Caco-2 (cell line): Measurements from ENCODE around the gene DYNC2I2. TPM values are rescaled to one million over a fixed set of nuclear protein-coding genes. Genes with fewer than 3 reads are reported as not detected.

Source experiments
- BruUV-seq: library from RNA; stranded (reverse); fragments of 400-500 nt; replicated peaks from 2 replicates; lab custom pipeline; 2021; lab: Mats Ljungman, UMichigan
- CTCF ChIA-PET: fragments of 300-600 bp; sonication (Branson Sonifier 250); formaldehyde crosslinking; loops from one replicate; lab custom pipeline; 2022; ENCODE audit warnings: antibody characterized with exemption; lab: Charles Lee
- POLR2A ChIA-PET: fragments of 300-600 bp; sonication (Branson Sonifier 250); formaldehyde crosslinking; loops from one replicate; lab custom pipeline; 2022; ENCODE audit warnings: antibody characterized with exemption; lab: Charles Lee
- DNase-seq, 2 experiments: peaks; one replicate each; pipeline versions ENCODE4 v3.0.0 to v3.0.0-alpha.2; 2020 to 2022
- H3K27me3 ChIP-seq: replicated peaks from 2 replicates; pipeline ENCODE4 v1.6.0; 2011; ENCODE audit warnings: low read length; ENCODE audit not compliant: control insufficient read depth, insufficient read depth
- H3K36me3 ChIP-seq: 2 replicates; pipeline ENCODE4 v1.5.1; 2011; ENCODE audit warnings: low read length; ENCODE audit not compliant: control insufficient read depth, insufficient read depth
- H3K4me1 ChIP-seq: fragments of 250-450 bp; sonication (Bioruptor Pico); 2 replicates; pipeline ENCODE4 v1.5.1; 2020; ENCODE audit warnings: mild to moderate bottlenecking
- H3K4me3 ChIP-seq: 2 replicates; pipeline ENCODE4 v1.5.1; 2011; ENCODE audit warnings: low read depth, mild to moderate bottlenecking, control low read depth, low read length
- H3K9me3 ChIP-seq: fragments of 250-450 bp; sonication (Bioruptor Pico); 2 replicates; pipeline ENCODE4 v1.5.1; 2020; ENCODE audit warnings: mild to moderate bottlenecking, moderate library complexity
- H3K27ac Mint-ChIP-seq: one replicate; pipeline ENCODE4 v1.8.0; 2022; ENCODE audit warnings: mixed read lengths; ENCODE audit not compliant: unreplicated experiment
- H3K27me3 Mint-ChIP-seq: one replicate; pipeline ENCODE4 v1.8.0; 2022; ENCODE audit warnings: mixed read lengths; ENCODE audit not compliant: insufficient read depth, unreplicated experiment
- H3K36me3 Mint-ChIP-seq: one replicate; pipeline ENCODE4 v1.8.0; 2022; ENCODE audit warnings: mild to moderate bottlenecking, mixed read lengths; ENCODE audit not compliant: insufficient read depth, unreplicated experiment
- H3K4me1 Mint-ChIP-seq: one replicate; pipeline ENCODE4 v1.8.0; 2022; ENCODE audit warnings: low read depth, mixed read lengths; ENCODE audit not compliant: unreplicated experiment
- H3K4me3 Mint-ChIP-seq: one replicate; pipeline ENCODE4 v1.8.0; 2022; ENCODE audit warnings: mild to moderate bottlenecking, moderate library complexity, mixed read lengths; ENCODE audit not compliant: unreplicated experiment
- H3K9me3 Mint-ChIP-seq: one replicate; pipeline ENCODE4 v1.8.0; 2022; ENCODE audit warnings: mixed read lengths; ENCODE audit not compliant: unreplicated experiment
- intact Hi-C: fragments of 100-400 bp; cut with micrococcal nuclease; formaldehyde crosslinking; loops from one replicate; pipeline ENCODE4 v1.10.0; 2022; ENCODE audit not compliant: unreplicated experiment
- total RNA-seq: library from RNA; stranded (reverse); gene quantifications from 2 replicates; pipeline ENCODE4 v1.2.3, GENCODE V29; 2022
- TF ChIP-seq, protein P1 (sequence below), 2 experiments: fragments of 200-600 bp in 1 of 2; IDR thresholded peaks; 1 replicate in 1 of 2; 2 replicates in 1 of 2; pipeline versions ENCODE4 v1.5.1 to v1.8.0; 2011 to 2022; ENCODE audit warnings: antibody characterized with exemption in 1 of 2, control low read depth in 1 of 2, inconsistent platforms in 1 of 2, low read depth in 1 of 2, low read length in 1 of 2, mild to moderate bottlenecking in 1 of 2, moderate library complexity in 1 of 2; ENCODE audit not compliant: insufficient read depth in 1 of 2, severe bottlenecking in 1 of 2, unreplicated experiment in 1 of 2

The DYNC2I2 gene
- total RNA-seq, 1 experiment from 2014 or later: 80.8 TPM

DNA sequence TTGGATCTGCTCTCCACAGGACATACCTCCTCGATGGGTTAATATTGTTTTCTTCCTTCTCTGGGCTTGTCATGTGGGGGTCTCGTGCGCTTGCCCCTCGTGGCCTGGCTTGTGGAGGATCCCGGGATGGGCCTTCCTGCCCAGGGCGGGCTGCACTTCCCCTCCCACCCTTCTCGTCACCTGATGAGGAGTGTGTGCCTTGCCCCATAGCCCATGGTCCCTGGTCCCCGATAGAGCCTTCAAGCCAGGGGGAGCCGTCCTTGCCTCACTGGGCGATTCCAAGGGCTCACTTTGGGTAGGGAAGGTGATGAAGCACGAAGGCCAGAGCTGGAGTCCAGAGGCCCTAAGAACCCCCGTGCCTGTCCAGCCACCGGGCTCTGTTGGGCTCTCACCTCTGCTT is 28.7 kb downstream of the DYNC2I2 start:
- Mint-ChIP-seq H3K9me3 (no peaks in the 10 kb centered on the region), H3K36me3 (peaks cover 98% of the 10 kb centered on the region), H3K27me3 (no peaks in the 10 kb centered on the region), H3K27ac (no peak overlapping the region), H3K4me3 (no peak overlapping the region), H3K4me1 (peaks cover 13% of the 10 kb centered on the region)
- peaks cover 9% of the 10 kb centered on the region for H3K36me3 ChIP-seq
- CTCF ChIA-PET: no interaction called here
- intact Hi-C loops: no loop called here
- no peaks in the 10 kb centered on the region for H3K27me3 ChIP-seq
- H3K9me3 ChIP-seq: no peaks in the 10 kb centered on the region
- TF ChIP-seq, protein P1, sequence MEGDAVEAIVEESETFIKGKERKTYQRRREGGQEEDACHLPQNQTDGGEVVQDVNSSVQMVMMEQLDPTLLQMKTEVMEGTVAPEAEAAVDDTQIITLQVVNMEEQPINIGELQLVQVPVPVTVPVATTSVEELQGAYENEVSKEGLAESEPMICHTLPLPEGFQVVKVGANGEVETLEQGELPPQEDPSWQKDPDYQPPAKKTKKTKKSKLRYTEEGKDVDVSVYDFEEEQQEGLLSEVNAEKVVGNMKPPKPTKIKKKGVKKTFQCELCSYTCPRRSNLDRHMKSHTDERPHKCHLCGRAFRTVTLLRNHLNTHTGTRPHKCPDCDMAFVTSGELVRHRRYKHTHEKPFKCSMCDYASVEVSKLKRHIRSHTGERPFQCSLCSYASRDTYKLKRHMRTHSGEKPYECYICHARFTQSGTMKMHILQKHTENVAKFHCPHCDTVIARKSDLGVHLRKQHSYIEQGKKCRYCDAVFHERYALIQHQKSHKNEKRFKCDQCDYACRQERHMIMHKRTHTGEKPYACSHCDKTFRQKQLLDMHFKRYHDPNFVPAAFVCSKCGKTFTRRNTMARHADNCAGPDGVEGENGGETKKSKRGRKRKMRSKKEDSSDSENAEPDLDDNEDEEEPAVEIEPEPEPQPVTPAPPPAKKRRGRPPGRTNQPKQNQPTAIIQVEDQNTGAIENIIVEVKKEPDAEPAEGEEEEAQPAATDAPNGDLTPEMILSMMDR (IDR thresholded peaks at IDR 0.05; ENCODE audit: insufficient read depth in 1 of 2, low read depth in 1 of 2, low read length in 1 of 2, severe bottlenecking in 1 of 2, unreplicated experiment in 1 of 2): no peak
- DNase-seq: no peak
- POLR2A ChIA-PET: interaction anchor here (0.5 kb wide), 1 partner anchor 17 kb away, joined by 4 read pairs; no protein-coding TSS in a partner anchor
- no peaks in the 10 kb centered on the region for H3K4me1 ChIP-seq
- BruUV-seq: no TSS peak
- H3K4me3 ChIP-seq: no peak overlapping the region

DNA sequence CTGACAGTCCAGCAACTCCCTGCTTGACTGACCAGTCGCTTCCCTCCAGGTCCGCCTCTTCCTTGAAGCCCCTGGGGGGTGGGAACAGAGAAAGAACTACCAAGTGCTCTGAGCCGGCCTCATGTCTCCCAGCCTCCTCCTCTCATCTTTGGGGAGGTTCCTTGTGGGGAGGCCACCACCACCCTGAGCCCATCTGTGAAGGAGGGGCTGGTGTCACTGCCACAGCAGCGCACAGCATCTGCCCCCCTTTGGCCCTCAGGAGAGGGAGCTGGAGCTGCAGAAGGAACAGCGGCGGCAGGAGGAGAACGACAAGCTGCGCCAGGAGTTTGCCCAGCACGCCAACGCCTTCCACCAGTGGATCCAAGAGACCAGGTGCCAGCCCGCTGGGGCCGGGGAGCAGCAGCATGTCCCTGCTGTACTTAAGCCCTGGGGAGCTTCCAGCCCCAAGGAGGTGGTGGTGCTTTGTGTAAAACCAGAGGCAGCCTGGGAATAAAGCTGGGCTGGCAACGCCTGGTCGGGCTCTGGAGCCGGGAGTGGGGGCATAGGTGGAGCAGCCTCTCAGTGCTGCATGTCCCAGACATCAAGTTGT is 29.4 kb downstream of the DYNC2I2 start:
- ChIA-PET POLR2A (interaction anchor here (0.5 kb wide), 1 partner anchor 17 kb away, joined by 4 read pairs; no protein-coding TSS in a partner anchor), CTCF (no interaction called here)
- H3K27me3 ChIP-seq: no peaks in the 10 kb centered on the region
- no peak overlapping the region for H3K27ac Mint-ChIP-seq
- H3K36me3 Mint-ChIP-seq: peaks cover 98% of the 10 kb centered on the region
- peaks cover 13% of the 10 kb centered on the region for H3K4me1 Mint-ChIP-seq
- H3K9me3 Mint-ChIP-seq: no peaks in the 10 kb centered on the region
- no peak overlapping the region for H3K4me3 ChIP-seq
- intact Hi-C loops: no loop called here
- no peaks in the 10 kb centered on the region for H3K9me3 ChIP-seq
- no peaks in the 10 kb centered on the region for H3K27me3 Mint-ChIP-seq
- no peak overlapping the region for H3K4me3 Mint-ChIP-seq
- BruUV-seq: no TSS peak
- H3K36me3 ChIP-seq: peaks cover 9% of the 10 kb centered on the region
- DNase-seq: no peak
- H3K4me1 ChIP-seq: no peaks in the 10 kb centered on the region
- TF ChIP-seq, protein P1 (IDR thresholded peaks at IDR 0.05; ENCODE audit: insufficient read depth in 1 of 2, low read depth in 1 of 2, low read length in 1 of 2, severe bottlenecking in 1 of 2, unreplicated experiment in 1 of 2): no peak

DNA sequence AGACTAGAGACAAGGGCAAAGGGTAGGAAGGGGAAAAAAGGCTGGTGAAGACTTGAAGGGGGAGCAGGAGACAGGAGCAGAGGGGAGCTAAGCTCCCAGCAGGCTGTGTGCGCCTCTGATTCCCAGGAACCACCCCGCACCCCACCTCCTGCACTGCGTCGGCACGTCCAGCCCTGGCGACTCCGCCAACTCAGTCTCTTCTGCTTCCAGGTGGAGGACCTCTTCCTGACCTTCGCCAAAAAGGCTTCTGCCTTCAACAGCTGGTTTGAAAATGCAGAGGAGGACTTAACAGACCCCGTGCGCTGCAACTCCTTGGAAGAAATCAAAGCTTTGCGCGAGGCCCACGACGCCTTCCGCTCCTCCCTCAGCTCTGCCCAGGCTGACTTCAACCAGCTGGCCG is 30.5 kb downstream of the DYNC2I2 start:
- TSS peak; percentile 61 for BruUV-seq
- no peaks in the 10 kb centered on the region for H3K4me1 ChIP-seq
- Mint-ChIP-seq H3K9me3 (no peaks in the 10 kb centered on the region), H3K4me1 (peaks cover 13% of the 10 kb centered on the region), H3K27me3 (no peaks in the 10 kb centered on the region), H3K27ac (no peak overlapping the region), H3K4me3 (no peak overlapping the region), H3K36me3 (peaks cover 98% of the 10 kb centered on the region)
- no peaks in the 10 kb centered on the region for H3K9me3 ChIP-seq
- H3K27me3 ChIP-seq: no peaks in the 10 kb centered on the region
- H3K4me3 ChIP-seq: no peak overlapping the region
- CTCF ChIA-PET: interaction anchor here (0.6 kb wide), 1 partner anchor 404 kb away, joined by 4 read pairs; no protein-coding TSS in a partner anchor
- peaks cover 14% of the 10 kb centered on the region for H3K36me3 ChIP-seq
- intact Hi-C loops: no loop called here
- TF ChIP-seq, protein P1 (IDR thresholded peaks at IDR 0.05; ENCODE audit: insufficient read depth in 1 of 2, low read depth in 1 of 2, low read length in 1 of 2, severe bottlenecking in 1 of 2, unreplicated experiment in 1 of 2): no peak
- POLR2A ChIA-PET: no interaction called here
- no peak for DNase-seq
